ENCODE measurements around the gene ATRNL1. TPM values are rescaled to one million over a fixed set of nuclear protein-coding genes. Genes with fewer than 3 reads are reported as not detected.

The ATRNL1 gene
- total and polyA plus RNA-seq, 2 experiments from 2014 or later, result 5.9 to 17.4 TPM

- WGBS (ENCODE audit: low lambda C conversion rate, missing lambda C conversion rate), result 69% methylated on average over 3 of the region's 3 CpGs
These were observed 736.5 kb downstream of the ATRNL1 start for GRCh38 chr10:115829521-115830205.

GRCh38 chr10:115830265-115830970, 737.3 kb downstream of the ATRNL1 start:
- Histone ChIP-seq H4K20me1 (ENCODE audit: insufficient read depth, poor library complexity, severe bottlenecking) (no peaks in the 10 kb centered on the region), H3K9me3 (ENCODE audit: low read depth) (no peaks in the 10 kb centered on the region), H3K36me3 (replicated peaks; ENCODE audit: insufficient read depth, low read depth) (no peaks in the 10 kb centered on the region), H3K79me2 (no peaks in the 10 kb centered on the region), H3K9me2 (replicated peaks; ENCODE audit: insufficient read depth) (no peaks in the 10 kb centered on the region), H3K27ac (no peak overlapping the region), H2AFZ (no peak overlapping the region), H3K4me2 (no peak overlapping the region), H3K4me1 (ENCODE audit: insufficient read depth) (no peaks in the 10 kb centered on the region), H3K4me3 (no peak overlapping the region), H3K27me3 (no peaks in the 10 kb centered on the region)
- no peak for TF ChIP-seq EZH2phosphoT487 (IDR thresholded peaks at IDR 0.05; ENCODE audit: low read depth, severe bottlenecking, unreplicated experiment)
- TF ChIP-seq, protein P1, sequence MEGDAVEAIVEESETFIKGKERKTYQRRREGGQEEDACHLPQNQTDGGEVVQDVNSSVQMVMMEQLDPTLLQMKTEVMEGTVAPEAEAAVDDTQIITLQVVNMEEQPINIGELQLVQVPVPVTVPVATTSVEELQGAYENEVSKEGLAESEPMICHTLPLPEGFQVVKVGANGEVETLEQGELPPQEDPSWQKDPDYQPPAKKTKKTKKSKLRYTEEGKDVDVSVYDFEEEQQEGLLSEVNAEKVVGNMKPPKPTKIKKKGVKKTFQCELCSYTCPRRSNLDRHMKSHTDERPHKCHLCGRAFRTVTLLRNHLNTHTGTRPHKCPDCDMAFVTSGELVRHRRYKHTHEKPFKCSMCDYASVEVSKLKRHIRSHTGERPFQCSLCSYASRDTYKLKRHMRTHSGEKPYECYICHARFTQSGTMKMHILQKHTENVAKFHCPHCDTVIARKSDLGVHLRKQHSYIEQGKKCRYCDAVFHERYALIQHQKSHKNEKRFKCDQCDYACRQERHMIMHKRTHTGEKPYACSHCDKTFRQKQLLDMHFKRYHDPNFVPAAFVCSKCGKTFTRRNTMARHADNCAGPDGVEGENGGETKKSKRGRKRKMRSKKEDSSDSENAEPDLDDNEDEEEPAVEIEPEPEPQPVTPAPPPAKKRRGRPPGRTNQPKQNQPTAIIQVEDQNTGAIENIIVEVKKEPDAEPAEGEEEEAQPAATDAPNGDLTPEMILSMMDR (IDR thresholded peaks at IDR 0.05; ENCODE audit: poor library complexity), result no peak
- TF ChIP-seq EZH2 (IDR thresholded peaks at IDR 0.05; ENCODE audit: borderline replicate concordance), result no peak
- 90% methylated on average over 3 of the region's 3 CpGs for WGBS (ENCODE audit: low lambda C conversion rate, missing lambda C conversion rate)
- DNase-seq (ENCODE audit: low spot score), result no peak

More at GRCh38 chr10:115829521-115830205, 736.5 kb downstream of the ATRNL1 start:
- H3K4me2 ChIP-seq, result no peak overlapping the region
- no peaks in the 10 kb centered on the region for H3K79me2 ChIP-seq
- H4K20me1 ChIP-seq (ENCODE audit: insufficient read depth, poor library complexity, severe bottlenecking), result no peaks in the 10 kb centered on the region
- TF ChIP-seq, protein P1 (IDR thresholded peaks at IDR 0.05; ENCODE audit: poor library complexity), result peak; percentile 44
- TF ChIP-seq EZH2phosphoT487 (IDR thresholded peaks at IDR 0.05; ENCODE audit: low read depth, severe bottlenecking, unreplicated experiment), result no peak
- no peaks in the 10 kb centered on the region for H3K36me3 ChIP-seq (replicated peaks; ENCODE audit: insufficient read depth, low read depth)
- no peaks in the 10 kb centered on the region for H3K9me3 ChIP-seq (ENCODE audit: low read depth)
- no peak overlapping the region for H3K27ac ChIP-seq
- no peaks in the 10 kb centered on the region for H3K4me1 ChIP-seq (ENCODE audit: insufficient read depth)
- H2AFZ ChIP-seq, result no peak overlapping the region
- H3K9me2 ChIP-seq (replicated peaks; ENCODE audit: insufficient read depth), result no peaks in the 10 kb centered on the region
- no peaks in the 10 kb centered on the region for H3K27me3 ChIP-seq
- peak; percentile 12 for DNase-seq (ENCODE audit: low spot score)
- H3K4me3 ChIP-seq, result no peak overlapping the region

- Histone ChIP-seq H2AFZ (no peak overlapping the region), H3K27me3 (no peaks in the 10 kb centered on the region), H3K4me3 (no peak overlapping the region), H3K9me3 (ENCODE audit: low read depth) (no peaks in the 10 kb centered on the region), H3K36me3 (replicated peaks; ENCODE audit: insufficient read depth, low read depth) (no peaks in the 10 kb centered on the region), H3K79me2 (no peaks in the 10 kb centered on the region), H3K4me1 (ENCODE audit: insufficient read depth) (no peaks in the 10 kb centered on the region), H3K4me2 (no peak overlapping the region), H3K27ac (no peak overlapping the region), H3K9me2 (replicated peaks; ENCODE audit: insufficient read depth) (no peaks in the 10 kb centered on the region), H4K20me1 (ENCODE audit: insufficient read depth, poor library complexity, severe bottlenecking) (no peaks in the 10 kb centered on the region)
- no peak for TF ChIP-seq EZH2 (IDR thresholded peaks at IDR 0.05; ENCODE audit: borderline replicate concordance)
- TF ChIP-seq EZH2phosphoT487 (IDR thresholded peaks at IDR 0.05; ENCODE audit: low read depth, severe bottlenecking, unreplicated experiment), result no peak
- TF ChIP-seq, protein P1 (IDR thresholded peaks at IDR 0.05; ENCODE audit: poor library complexity), result no peak
- no peak for DNase-seq (ENCODE audit: low spot score)
- WGBS (ENCODE audit: low lambda C conversion rate, missing lambda C conversion rate), result 82% methylated on average over 8 of the region's 8 CpGs
These were observed 737.9 kb downstream of the ATRNL1 start for GRCh38 chr10:115831016-115831415.

Measured in hepatocyte (in vitro differentiated cells).